ENCODE data around the gene SELENON. TPM values are rescaled to one million over a fixed set of nuclear protein-coding genes. Genes with fewer than 3 reads are reported as not detected.
A peak's percentile ranks its signal among the peaks of the same experiment; 100 is the strongest.

SELENON gene
- total RNA-seq = 10 to 100 TPM; 86.2 to 94.7 TPM
- 100 to 1,000 TPM in 3 of 6 donors, 10 to 100 TPM in 3; 85.2 to 107 (median 99.1) TPM for polyA plus RNA-seq (ENCODE audit: insufficient read length in 6 of 6)
- long read RNA-seq, donor 1, full-length matches to known transcripts = 29 of 41 reads
- long read RNA-seq, donor 1, partial matches to known transcripts = 12 of 41 reads
- long read RNA-seq, donor 1, other reads (novel, unspliced or antisense) = 0 of 41 reads
- long read RNA-seq, donor 2, full-length matches to known transcripts = 20 of 27 reads
- long read RNA-seq, donor 2, partial matches to known transcripts = 7 of 27 reads
- long read RNA-seq, donor 2, other reads (novel, unspliced or antisense) = 0 of 27 reads
- long read RNA-seq, donor 3, full-length matches to known transcripts = 23 of 23 reads
- long read RNA-seq, donor 3, partial matches to known transcripts = 0 of 23 reads
- long read RNA-seq, donor 3, other reads (novel, unspliced or antisense) = 0 of 23 reads
- long read RNA-seq, donor 4 = 0 reads
- long read RNA-seq, donor 5, full-length matches to known transcripts = 15 of 20 reads
- long read RNA-seq, donor 5, partial matches to known transcripts = 5 of 20 reads
- long read RNA-seq, donor 5, other reads (novel, unspliced or antisense) = 0 of 20 reads
- long read RNA-seq, donor 6, full-length matches to known transcripts = 17 of 17 reads
- long read RNA-seq, donor 6, partial matches to known transcripts = 0 of 17 reads
- long read RNA-seq, donor 6, other reads (novel, unspliced or antisense) = 0 of 17 reads
- long read RNA-seq, donor 7, full-length matches to known transcripts = 7 of 13 reads
- long read RNA-seq, donor 7, partial matches to known transcripts = 6 of 13 reads
- long read RNA-seq, donor 7, other reads (novel, unspliced or antisense) = 0 of 13 reads
- long read RNA-seq, donor 8, full-length matches to known transcripts = 29 of 44 reads
- long read RNA-seq, donor 8, partial matches to known transcripts = 15 of 44 reads
- long read RNA-seq, donor 8, other reads (novel, unspliced or antisense) = 0 of 44 reads
- long read RNA-seq, donor 9 = 0 reads
- long read RNA-seq, donor 10, partial matches to known transcripts = 2 of 2 reads
- long read RNA-seq, donor 10, other reads (novel, unspliced or antisense) = 0 of 2 reads
- long read RNA-seq, donor 11, full-length matches to known transcripts = 29 of 40 reads
- long read RNA-seq, donor 11, partial matches to known transcripts = 11 of 40 reads
- long read RNA-seq, donor 11, other reads (novel, unspliced or antisense) = 0 of 40 reads
- long read RNA-seq, donor 12, full-length matches to known transcripts = 22 of 22 reads
- long read RNA-seq, donor 12, partial matches to known transcripts = 0 of 22 reads
- long read RNA-seq, donor 12, other reads (novel, unspliced or antisense) = 0 of 22 reads

GRCh38 chr1:25799935-25800702, at the start of gene SELENON:
Gene SELENON (plus strand): TSS chr1:25800193. CDS start chr1:25800231, 38 bp downstream.
- intact Hi-C loops (cut with DNase I) = loop anchor here in 1 of 2 donors (5.0 kb wide), 1 partner anchor 193 kb away; no protein-coding TSS in a partner anchor

GRCh38 chr1:25750923-25751605, 48.9 kb upstream of the SELENON start:
- Histone ChIP-seq H3K27me3 (no peaks in the 10 kb centered on the region), H3K9me3 (no peaks in the 10 kb centered on the region), H3K4me3 (no peak overlapping the region), H3K36me3 (no peaks in the 10 kb centered on the region), H3K27ac (no peak overlapping the region), H3K4me1 (peaks cover 0 to 6% of the 10 kb centered on the region in 2 donors)
- ATAC-seq = no peak
- no peak for DNase-seq
- TF ChIP-seq CTCF (IDR thresholded peaks at IDR 0.05) = no peak
- intact Hi-C loops (cut with DNase I) = no loop called here

More at GRCh38 chr1:25799935-25800702, at the start of gene SELENON:
- Histone ChIP-seq H3K27me3 (no peaks in the 10 kb centered on the region), H3K27ac (peak within 1 kb of the TSS; percentile 60 to 79), H3K4me1 (peaks cover 16 to 69% of the 10 kb centered on the region in 2 donors), H3K9me3 (no peaks in the 10 kb centered on the region), H3K4me3 (peak within 1 kb of the TSS; percentile 43 to 53), H3K36me3 (no peaks in the 10 kb centered on the region)
- ATAC-seq (peak; percentile 61), DNase-seq (peak; percentile 51 to 91 (median 70))
- no peak for TF ChIP-seq CTCF (IDR thresholded peaks at IDR 0.05)

- DNase-seq (peak in 1 of 4 donors; percentile 61), ATAC-seq (no peak)
Observed at GRCh38 chr1:25754470-25755181, 45.4 kb upstream of the SELENON start.

More at GRCh38 chr1:25754470-25755181, 45.4 kb upstream of the SELENON start:
- Histone ChIP-seq H3K27me3 (no peaks in the 10 kb centered on the region), H3K4me1 (peaks cover 0 to 10% of the 10 kb centered on the region in 2 donors), H3K36me3 (peaks cover 0 to 6% of the 10 kb centered on the region in 2 donors), H3K27ac (no peak overlapping the region), H3K9me3 (no peaks in the 10 kb centered on the region), H3K4me3 (no peak overlapping the region)
- TF ChIP-seq CTCF (IDR thresholded peaks at IDR 0.05) = no peak
- intact Hi-C loops (cut with DNase I) = no loop called here

All from left lung (tissue), 14 donors.